ENCODE data around the gene SCAND1. TPM values are rescaled to one million over a fixed set of nuclear protein-coding genes. Genes with fewer than 3 reads are reported as not detected.

Gene SCAND1
- polyA plus RNA-seq, 3 donors = 43.6 to 227 (median 160) TPM

GRCh38 chr20:35991142-35991771, 37.0 kb upstream of the SCAND1 start:
- WGBS (ENCODE audit: insufficient coverage) = no CpG with 5 or more reads among the region's 3 CpGs
- H4K20me1 ChIP-seq (ENCODE audit: insufficient read depth, low read length) = no peaks in the 10 kb centered on the region
- H3K36me3 ChIP-seq (replicated peaks in 1 of 2; ENCODE audit: control insufficient read depth in 1 of 2, insufficient read depth in 2 of 2, low read length in 2 of 2) = no peaks in the 10 kb centered on the region
- peak in 1 of 3 donors; percentile 12 for DNase-seq
- H3K36me3 Mint-ChIP-seq = no peaks in the 10 kb centered on the region
- intact Hi-C loops (cut with micrococcal nuclease) = loop anchor here in 1 of 2 donors (10.0 kb wide), 1 partner anchor 74 kb away; no protein-coding TSS in a partner anchor
- no peak overlapping the region for H2AFZ ChIP-seq (ENCODE audit: insufficient read depth, low read depth, low read length, poor library complexity, severe bottlenecking)
- peak; percentile 48 for TF ChIP-seq CTCF (IDR thresholded peaks at IDR 0.05)
- no peaks in the 10 kb centered on the region for H3K9me3 ChIP-seq (replicated peaks in 1 of 2; ENCODE audit: control insufficient read depth in 1 of 2, insufficient read depth in 1 of 2, low read length in 2 of 2)
- no peak overlapping the region for H3K4me3 Mint-ChIP-seq
- H3K4me1 Mint-ChIP-seq = peaks cover 11% of the 10 kb centered on the region
- peaks cover 0 to 5% of the 10 kb centered on the region in 2 donors for H3K27me3 ChIP-seq (ENCODE audit: control insufficient read depth in 2 of 2, insufficient read depth in 2 of 2, low read length in 2 of 2)
- H3K4me1 ChIP-seq (ENCODE audit: control insufficient read depth in 1 of 2, insufficient read depth in 2 of 2, low read length in 2 of 2) = peaks cover 4 to 9% of the 10 kb centered on the region in 2 donors
- H3K4me3 ChIP-seq (replicated peaks in 1 of 3; ENCODE audit: low read depth in 2 of 3, low read length in 3 of 3) = no peak overlapping the region
- H3K27ac Mint-ChIP-seq = no peak overlapping the region
- no peak overlapping the region for H3K27ac ChIP-seq (ENCODE audit: low read depth in 1 of 2, low read length in 2 of 2)
- no peak overlapping the region for H3K9ac ChIP-seq (ENCODE audit: insufficient read depth, low read length, poor library complexity, severe bottlenecking)
- no peaks in the 10 kb centered on the region for H3K79me2 ChIP-seq (ENCODE audit: insufficient read depth, low read length)
- H3K27me3 Mint-ChIP-seq (ENCODE audit: low read depth in 3 of 3) = peaks cover 8 to 18% (median 12%) of the 10 kb centered on the region in 3 donors
- no peaks in the 10 kb centered on the region for H3K9me3 Mint-ChIP-seq
- no peak overlapping the region for H3K4me2 ChIP-seq (replicated peaks; ENCODE audit: extremely low read depth, low read length, poor library complexity, severe bottlenecking)

- Histone ChIP-seq H4K20me1 (ENCODE audit: insufficient read depth, low read length) (no peaks in the 10 kb centered on the region), H3K9me3 (replicated peaks in 1 of 2; ENCODE audit: control insufficient read depth in 1 of 2, insufficient read depth in 1 of 2, low read length in 2 of 2) (no peaks in the 10 kb centered on the region), H3K36me3 (replicated peaks in 1 of 2; ENCODE audit: control insufficient read depth in 1 of 2, insufficient read depth in 2 of 2, low read length in 2 of 2) (no peaks in the 10 kb centered on the region), H3K4me1 (ENCODE audit: control insufficient read depth in 1 of 2, insufficient read depth in 2 of 2, low read length in 2 of 2) (peaks cover 0 to 10% of the 10 kb centered on the region in 2 donors), H3K27me3 (ENCODE audit: control insufficient read depth in 2 of 2, insufficient read depth in 2 of 2, low read length in 2 of 2) (peaks cover 0 to 5% of the 10 kb centered on the region in 2 donors), H3K4me2 (replicated peaks; ENCODE audit: extremely low read depth, low read length, poor library complexity, severe bottlenecking) (no peak overlapping the region), H3K4me3 (replicated peaks in 1 of 3; ENCODE audit: low read depth in 2 of 3, low read length in 3 of 3) (no peak overlapping the region), H3K9ac (ENCODE audit: insufficient read depth, low read length, poor library complexity, severe bottlenecking) (no peak overlapping the region), H2AFZ (ENCODE audit: insufficient read depth, low read depth, low read length, poor library complexity, severe bottlenecking) (no peak overlapping the region), H3K27ac (ENCODE audit: low read depth in 1 of 2, low read length in 2 of 2) (no peak overlapping the region), H3K79me2 (ENCODE audit: insufficient read depth, low read length) (no peaks in the 10 kb centered on the region)
- no peak for TF ChIP-seq CTCF (IDR thresholded peaks at IDR 0.05)
- Mint-ChIP-seq H3K4me1 (peaks cover 12% of the 10 kb centered on the region), H3K27ac (no peak overlapping the region), H3K36me3 (no peaks in the 10 kb centered on the region), H3K9me3 (no peaks in the 10 kb centered on the region), H3K4me3 (no peak overlapping the region), H3K27me3 (ENCODE audit: low read depth in 3 of 3) (peaks cover 10 to 18% (median 12%) of the 10 kb centered on the region in 3 donors)
- DNase-seq = no peak
- no CpG with 5 or more reads among the region's 2 CpGs for WGBS (ENCODE audit: insufficient coverage)
- intact Hi-C loops (cut with micrococcal nuclease) = no loop called here
These were observed 34.7 kb upstream of the SCAND1 start for GRCh38 chr20:35988910-35989463.
